Osteoblast (primary cell): ENCODE measurements around the gene PCDHGB4. TPM values are rescaled to one million over a fixed set of nuclear protein-coding genes. Genes with fewer than 3 reads are reported as not detected.

Experiments used
- DNase-seq: peaks from one replicate; pipeline ENCODE4 v3.0.0; 2011; ENCODE audit warnings: low spot score, mixed read lengths; ENCODE audit not compliant: insufficient read length; ENCODE audit errors: missing footprints
- H2AFZ ChIP-seq: 2 replicates; pipeline ENCODE4 v1.6.0; 2011; ENCODE audit warnings: mild to moderate bottlenecking, low read length
- H3K27ac ChIP-seq: 2 replicates; pipeline ENCODE4 v1.5.1; 2011; ENCODE audit warnings: mild to moderate bottlenecking, low read depth, low read length, moderate library complexity
- H3K27me3 ChIP-seq: 2 replicates; pipeline ENCODE4 v1.6.0; 2012; ENCODE audit warnings: mild to moderate bottlenecking, control low read depth, inconsistent platforms, low read length, moderate library complexity; ENCODE audit not compliant: insufficient read depth
- H3K36me3 ChIP-seq: 2 replicates; pipeline ENCODE4 v1.5.1; 2011; ENCODE audit warnings: mild to moderate bottlenecking, low read length, control low read depth, moderate library complexity; ENCODE audit not compliant: insufficient read depth
- H3K4me1 ChIP-seq: 2 replicates; pipeline ENCODE4 v1.5.1; 2011; ENCODE audit warnings: mild to moderate bottlenecking, low read length, control low read depth, moderate library complexity; ENCODE audit not compliant: insufficient read depth
- H3K4me2 ChIP-seq: 2 replicates; pipeline ENCODE4 v1.6.0; 2011; ENCODE audit warnings: mild to moderate bottlenecking, low read length; ENCODE audit not compliant: insufficient read depth
- H3K4me3 ChIP-seq: fragments of 200-600 bp; sonication (generic); 3 replicates; pipeline ENCODE4 v1.5.1; 2012; ENCODE audit warnings: mild to moderate bottlenecking, low read length, inconsistent platforms; ENCODE audit not compliant: insufficient read depth
- H3K79me2 ChIP-seq: 2 replicates; pipeline ENCODE4 v1.6.0; 2012; ENCODE audit warnings: mild to moderate bottlenecking, low read length, control low read depth, inconsistent platforms; ENCODE audit not compliant: insufficient read depth
- H3K9me3 ChIP-seq: 2 replicates; pipeline ENCODE4 v1.5.1; 2011; ENCODE audit warnings: low read depth, low read length, control low read depth
- H4K20me1 ChIP-seq: 2 replicates; pipeline ENCODE4 v1.6.0; 2012; ENCODE audit warnings: mild to moderate bottlenecking, low read length, control low read depth; ENCODE audit not compliant: insufficient read depth
- total RNA-seq: library from RNA; depleted of rRNA; stranded (reverse); fragments of >200 nt; gene quantifications from 2 replicates; pipeline ENCODE4 v1.2.3, GENCODE V29; 2012
- TF ChIP-seq, protein P1 (sequence below): IDR thresholded peaks from 2 replicates; pipeline ENCODE4 v1.5.1; 2011; ENCODE audit warnings: mild to moderate bottlenecking, low read depth, low read length, moderate library complexity; ENCODE audit errors: extremely low read depth

The PCDHGB4 gene
- total RNA-seq, 1 donor: 15.9 TPM

DNA sequence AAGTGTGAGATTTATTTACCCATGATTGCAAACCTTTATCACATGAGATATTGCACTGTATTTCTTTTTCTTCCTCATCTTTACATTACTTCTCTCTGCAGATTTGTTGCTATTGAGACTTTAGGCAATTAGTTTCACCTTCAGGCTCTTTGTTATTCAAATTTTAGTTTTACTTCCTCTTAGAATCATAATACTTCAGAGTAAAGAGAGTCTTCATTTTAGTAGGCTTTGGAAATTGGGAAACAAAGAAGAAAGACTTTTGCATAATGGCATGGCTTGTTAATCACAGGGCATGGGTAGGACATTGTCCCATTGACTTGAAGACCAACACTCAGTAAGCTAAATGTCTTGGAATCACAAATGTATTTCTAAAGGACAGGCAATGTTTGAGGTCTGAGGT, 24.8 kb upstream of the PCDHGB4 start:
- Histone ChIP-seq H3K4me1 (no peaks in the 10 kb centered on the region), H2AFZ (no peak overlapping the region), H4K20me1 (no peaks in the 10 kb centered on the region), H3K4me2 (no peak overlapping the region), H3K9me3 (peaks cover 33% of the 10 kb centered on the region), H3K36me3 (no peaks in the 10 kb centered on the region), H3K79me2 (no peaks in the 10 kb centered on the region), H3K4me3 (no peak overlapping the region), H3K27me3 (peaks cover 59% of the 10 kb centered on the region), H3K27ac (no peak overlapping the region)
- TF ChIP-seq, protein P1, sequence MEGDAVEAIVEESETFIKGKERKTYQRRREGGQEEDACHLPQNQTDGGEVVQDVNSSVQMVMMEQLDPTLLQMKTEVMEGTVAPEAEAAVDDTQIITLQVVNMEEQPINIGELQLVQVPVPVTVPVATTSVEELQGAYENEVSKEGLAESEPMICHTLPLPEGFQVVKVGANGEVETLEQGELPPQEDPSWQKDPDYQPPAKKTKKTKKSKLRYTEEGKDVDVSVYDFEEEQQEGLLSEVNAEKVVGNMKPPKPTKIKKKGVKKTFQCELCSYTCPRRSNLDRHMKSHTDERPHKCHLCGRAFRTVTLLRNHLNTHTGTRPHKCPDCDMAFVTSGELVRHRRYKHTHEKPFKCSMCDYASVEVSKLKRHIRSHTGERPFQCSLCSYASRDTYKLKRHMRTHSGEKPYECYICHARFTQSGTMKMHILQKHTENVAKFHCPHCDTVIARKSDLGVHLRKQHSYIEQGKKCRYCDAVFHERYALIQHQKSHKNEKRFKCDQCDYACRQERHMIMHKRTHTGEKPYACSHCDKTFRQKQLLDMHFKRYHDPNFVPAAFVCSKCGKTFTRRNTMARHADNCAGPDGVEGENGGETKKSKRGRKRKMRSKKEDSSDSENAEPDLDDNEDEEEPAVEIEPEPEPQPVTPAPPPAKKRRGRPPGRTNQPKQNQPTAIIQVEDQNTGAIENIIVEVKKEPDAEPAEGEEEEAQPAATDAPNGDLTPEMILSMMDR: no peak
- no peak for DNase-seq

DNA sequence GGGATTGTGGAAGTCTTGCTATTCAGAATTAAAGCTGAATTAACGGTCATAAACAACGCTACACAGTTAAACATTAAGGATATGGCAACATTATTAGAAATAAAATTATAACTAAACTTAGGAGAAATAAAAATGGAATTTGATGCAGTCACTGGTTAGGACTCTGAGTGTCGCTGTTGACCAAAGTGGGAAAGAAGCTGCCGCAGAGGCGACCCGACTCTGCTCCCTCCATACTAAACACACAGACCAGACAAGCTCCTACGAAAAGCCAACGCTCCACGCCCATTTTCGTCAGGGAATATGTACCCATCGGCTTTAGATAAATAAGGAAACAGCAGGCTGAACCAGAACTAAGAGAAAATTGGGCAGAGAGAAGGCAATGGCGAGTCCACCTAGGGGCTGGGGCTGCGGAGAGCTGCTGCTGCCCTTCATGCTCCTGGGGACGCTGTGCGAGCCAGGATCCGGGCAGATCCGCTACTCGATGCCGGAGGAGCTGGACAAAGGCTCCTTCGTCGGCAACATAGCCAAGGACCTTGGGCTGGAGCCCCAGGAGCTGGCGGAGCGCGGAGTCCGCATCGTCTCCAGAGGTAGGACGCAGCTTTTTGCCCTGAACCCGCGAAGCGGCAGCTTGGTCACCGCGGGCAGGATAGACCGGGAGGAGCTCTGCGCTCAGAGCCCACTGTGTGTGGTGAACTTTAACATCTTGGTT, 23.4 kb upstream of the PCDHGB4 start, which contains the start of gene PCDHGA5:
TSS of gene PCDHGA5 (plus strand) at position 211 of the 709 bp plus-strand sequence. CDS start at position 380, 169 bp downstream.
- peaks cover 64% of the 10 kb centered on the region for H3K27me3 ChIP-seq
- no peaks in the 10 kb centered on the region for H4K20me1 ChIP-seq
- no peak within 1 kb of the TSS for H2AFZ ChIP-seq
- H3K9me3 ChIP-seq: peaks cover 33% of the 10 kb centered on the region
- TF ChIP-seq, protein P1: peak; percentile 27
- no peaks in the 10 kb centered on the region for H3K36me3 ChIP-seq
- H3K79me2 ChIP-seq: no peaks in the 10 kb centered on the region
- no peak within 1 kb of the TSS for H3K27ac ChIP-seq
- no peak for DNase-seq
- H3K4me1 ChIP-seq: no peaks in the 10 kb centered on the region
- H3K4me2 ChIP-seq: peak within 1 kb of the TSS; percentile 36
- H3K4me3 ChIP-seq: peak within 1 kb of the TSS; percentile 53

DNA sequence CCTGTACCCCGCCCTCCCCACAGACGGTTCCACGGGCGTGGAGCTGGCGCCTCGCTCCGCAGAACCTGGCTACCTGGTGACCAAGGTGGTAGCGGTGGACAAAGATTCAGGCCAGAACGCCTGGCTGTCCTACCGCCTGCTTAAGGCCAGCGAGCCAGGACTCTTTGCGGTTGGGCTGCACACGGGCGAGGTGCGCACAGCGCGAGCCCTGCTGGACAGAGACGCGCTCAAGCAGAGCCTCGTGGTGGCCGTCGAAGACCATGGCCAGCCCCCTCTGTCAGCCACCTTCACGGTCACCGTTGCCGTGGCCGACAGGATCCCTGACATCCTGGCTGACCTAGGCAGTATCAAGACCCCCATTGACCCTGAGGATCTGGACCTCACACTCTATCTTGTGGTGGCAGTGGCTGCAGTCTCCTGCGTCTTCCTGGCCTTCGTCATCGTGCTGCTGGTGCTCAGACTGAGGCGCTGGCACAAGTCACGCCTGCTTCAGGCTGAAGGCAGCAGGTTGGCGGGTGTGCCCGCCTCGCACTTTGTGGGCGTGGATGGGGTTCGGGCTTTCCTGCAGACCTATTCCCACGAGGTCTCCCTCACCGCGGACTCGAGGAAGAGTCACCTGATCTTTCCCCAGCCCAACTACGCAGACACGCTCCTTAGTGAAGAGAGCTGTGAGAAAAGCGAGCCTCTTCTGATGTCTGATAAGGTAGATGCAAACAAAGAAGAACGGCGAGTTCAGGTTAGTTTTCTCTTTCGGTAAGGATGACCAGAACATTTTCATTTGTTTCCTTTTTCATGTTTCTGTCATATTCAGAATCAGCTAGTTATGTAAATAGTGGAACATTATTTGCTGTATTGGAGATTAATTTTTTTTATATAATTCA, 21.2 kb upstream of the PCDHGB4 start:
- Histone ChIP-seq H3K27me3 (peaks cover 56% of the 10 kb centered on the region), H3K79me2 (no peaks in the 10 kb centered on the region), H2AFZ (no peak overlapping the region), H3K4me3 (no peak overlapping the region), H3K4me2 (no peak overlapping the region), H3K36me3 (no peaks in the 10 kb centered on the region), H3K27ac (no peak overlapping the region), H3K4me1 (no peaks in the 10 kb centered on the region), H3K9me3 (peaks cover 30% of the 10 kb centered on the region), H4K20me1 (no peaks in the 10 kb centered on the region)
- DNase-seq: no peak
- TF ChIP-seq, protein P1: no peak
